Right renal cortex interstitium (tissue), 3 donors: Measurements from ENCODE around the gene ELP6. TPM values are rescaled to one million over a fixed set of nuclear protein-coding genes. Genes with fewer than 3 reads are reported as not detected.

ENCODE experiments used
- DNase-seq, 3 donors: peaks; one replicate each; pipeline ENCODE4 v3.0.0-alpha.2; 2013; ENCODE audit warnings: low read depth in 3 of 3, low spot score in 2 of 3
- polyA plus RNA-seq, 3 donors: library from polyadenylated mRNA; unstranded; fragments of 120-200 nt; gene quantifications; one replicate each; pipeline ENCODE4 v1.2.1, GENCODE V29; 2013; ENCODE audit not compliant: insufficient read length in 3 of 3

ELP6 gene, protein sequence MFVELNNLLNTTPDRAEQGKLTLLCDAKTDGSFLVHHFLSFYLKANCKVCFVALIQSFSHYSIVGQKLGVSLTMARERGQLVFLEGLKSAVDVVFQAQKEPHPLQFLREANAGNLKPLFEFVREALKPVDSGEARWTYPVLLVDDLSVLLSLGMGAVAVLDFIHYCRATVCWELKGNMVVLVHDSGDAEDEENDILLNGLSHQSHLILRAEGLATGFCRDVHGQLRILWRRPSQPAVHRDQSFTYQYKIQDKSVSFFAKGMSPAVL
- polyA plus RNA-seq = 10 to 100 TPM; 42.6 to 45.3 (median 44.6) TPM

DNA sequence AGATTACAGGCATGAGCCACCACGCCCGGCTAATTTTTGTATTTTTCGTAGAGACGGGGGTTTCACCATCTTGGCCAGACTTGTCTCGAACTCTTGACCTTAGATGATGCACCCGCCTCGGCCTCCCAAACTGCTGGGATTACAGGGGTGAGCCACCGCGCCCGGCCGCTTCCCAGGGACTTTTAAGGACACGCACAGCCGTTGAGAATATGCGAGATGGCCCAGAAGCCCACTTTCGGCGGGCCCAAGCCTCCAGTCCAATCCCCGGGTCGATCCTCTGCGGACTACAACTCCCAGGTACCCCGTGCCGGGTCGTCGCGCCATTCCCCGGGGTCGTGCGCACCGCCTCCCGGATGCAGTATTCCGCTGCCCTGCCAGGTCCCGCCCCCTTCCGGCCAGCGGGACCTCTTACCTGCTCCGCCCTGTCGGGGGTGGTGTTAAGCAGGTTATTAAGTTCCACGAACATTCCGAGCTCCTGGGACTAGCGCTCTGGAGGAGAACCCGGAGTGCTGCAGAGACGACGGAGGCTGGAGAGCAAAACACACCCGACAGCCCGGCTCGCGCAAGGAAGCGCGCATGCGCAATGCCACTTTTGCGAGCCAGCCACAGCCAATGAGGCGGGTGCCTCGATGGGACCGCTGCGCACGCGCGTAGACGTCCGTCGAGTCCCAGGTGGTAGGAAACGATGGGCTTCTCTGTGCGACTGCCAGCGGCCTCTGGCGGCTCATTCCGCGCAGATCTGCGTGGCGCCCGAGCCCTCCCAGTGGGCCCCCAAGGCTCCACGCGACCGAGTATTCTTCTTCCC, at the start of gene ELP6:
Gene ELP6 (minus strand): TSS at position 588 of the 805 bp plus-strand sequence. CDS start 122 bp downstream, at position 466.
- DNase-seq = peak; percentile 93 to 97 (median 96)

DNA sequence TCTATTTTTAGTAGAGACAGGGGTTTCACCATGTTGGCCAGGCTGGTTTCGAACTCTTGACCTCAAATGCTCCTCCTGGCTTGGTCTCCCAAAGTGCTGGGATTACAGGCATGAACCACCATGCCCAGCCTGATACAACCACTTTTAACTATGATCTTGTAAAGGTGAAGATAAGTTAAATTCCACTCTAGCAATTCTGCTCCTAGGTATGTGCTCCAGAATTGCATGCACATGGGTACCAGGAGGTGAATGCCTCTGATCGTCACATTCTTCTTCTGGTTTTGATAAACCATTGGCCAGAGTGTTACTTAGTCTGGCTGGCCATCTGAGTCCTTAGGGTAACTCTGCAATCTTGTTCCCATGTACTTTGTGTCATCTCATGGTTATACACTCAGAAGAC, 42.8 kb upstream of the ELP6 start:
- no peak for DNase-seq

DNA sequence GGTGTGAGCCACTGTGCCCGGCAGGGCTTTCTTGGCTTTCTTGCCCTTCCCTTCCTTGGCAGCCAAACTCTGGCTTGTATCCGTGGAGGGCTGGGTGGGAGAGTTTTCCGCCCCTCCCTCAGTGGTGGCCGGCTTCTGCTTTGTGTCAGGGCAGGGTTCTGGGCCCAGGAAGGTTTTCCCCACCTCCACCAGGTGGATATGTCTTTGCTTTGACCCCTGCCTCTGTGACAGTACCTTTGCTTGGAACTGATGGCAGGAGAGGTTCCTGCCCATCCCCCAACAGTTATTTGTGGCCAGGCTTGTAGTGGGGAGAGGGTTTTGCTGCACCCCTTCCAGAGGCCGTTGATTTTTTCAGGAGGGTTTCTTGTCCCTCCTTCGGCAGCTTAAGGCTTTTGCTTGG, 40.8 kb upstream of the ELP6 start:
- DNase-seq = no peak

DNA sequence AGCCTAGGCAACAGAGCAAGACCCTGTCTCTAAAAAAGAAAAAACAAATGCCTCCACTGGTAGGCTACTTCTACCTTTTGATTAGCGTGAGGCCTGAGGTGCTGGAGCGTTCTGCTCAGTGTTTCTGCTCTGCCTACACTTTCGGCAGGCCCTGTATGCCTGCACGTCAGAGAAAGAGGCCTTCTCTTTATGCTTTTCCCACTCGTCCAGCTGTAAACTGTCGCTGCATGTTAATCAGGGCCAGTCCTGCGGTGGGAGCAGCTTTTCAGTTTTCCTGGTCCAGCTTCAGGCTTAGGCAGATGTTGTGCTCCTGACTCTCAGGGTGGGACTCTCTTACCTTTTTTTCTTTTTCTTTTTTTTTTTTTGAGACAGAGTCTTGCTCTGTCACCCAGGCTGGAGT, 39.9 kb upstream of the ELP6 start:
- DNase-seq = no peak

DNA sequence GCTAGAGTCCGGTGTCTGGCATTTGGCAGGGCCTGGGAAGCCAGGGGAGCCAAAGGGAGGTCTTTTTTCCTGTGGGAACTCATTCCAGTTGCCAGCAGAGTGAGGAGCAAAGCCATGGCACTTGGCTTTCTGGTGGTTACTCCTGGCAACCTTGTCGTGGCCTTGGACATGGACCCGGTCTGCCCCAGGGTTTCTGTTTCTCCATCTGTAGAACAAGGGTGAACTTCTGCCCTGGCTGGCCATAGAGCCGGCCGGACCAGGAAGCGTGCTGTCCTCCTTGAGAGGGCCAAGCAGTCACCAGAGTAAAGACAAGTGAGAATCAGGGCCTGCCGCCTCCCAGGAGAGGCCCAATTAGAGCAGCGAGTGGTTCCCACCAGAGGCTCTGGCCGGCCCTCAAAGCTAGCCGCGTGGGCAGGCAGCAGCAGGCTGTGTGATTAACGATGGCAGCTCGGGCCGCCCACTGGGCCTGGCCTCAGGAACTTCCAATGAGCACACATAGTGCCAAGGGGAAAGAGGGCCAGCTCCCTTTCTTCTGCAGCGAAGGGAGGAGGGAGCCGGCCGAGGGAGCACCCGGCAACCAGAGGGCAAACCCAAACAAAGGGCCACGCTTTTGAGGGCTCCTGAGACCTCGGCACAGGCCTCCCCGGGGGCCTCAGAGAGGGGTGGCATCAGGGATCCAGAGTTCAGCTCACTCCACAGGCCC, 29.1 kb upstream of the ELP6 start:
- DNase-seq = peak in 1 of 3 donors; percentile 13

DNA sequence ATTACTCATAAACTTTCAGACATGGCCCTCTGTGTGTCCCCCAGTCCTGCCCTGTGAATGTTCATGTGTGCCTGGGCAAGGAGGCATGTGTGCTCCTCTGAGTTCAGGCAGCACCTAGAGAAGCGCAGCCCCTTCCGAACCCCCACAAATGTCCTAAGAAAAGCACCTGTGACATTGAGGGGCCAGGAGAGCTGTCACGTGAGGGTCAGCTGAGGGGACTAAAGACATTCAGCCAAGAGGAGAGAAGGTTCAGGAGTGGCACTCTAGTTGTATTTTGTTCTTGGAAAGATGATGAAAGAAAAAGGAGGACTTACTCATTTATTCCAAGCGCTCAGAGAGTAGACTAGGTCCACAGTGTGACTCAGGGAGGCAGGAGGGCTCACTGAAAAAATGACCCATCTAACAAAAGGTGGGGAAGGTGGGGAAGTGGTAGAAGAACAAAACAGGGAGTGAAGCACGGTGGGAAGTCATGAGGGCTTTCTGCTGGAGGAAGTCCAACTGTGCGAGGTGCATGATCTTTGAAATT, 28.1 kb upstream of the ELP6 start:
- no peak for DNase-seq

DNA sequence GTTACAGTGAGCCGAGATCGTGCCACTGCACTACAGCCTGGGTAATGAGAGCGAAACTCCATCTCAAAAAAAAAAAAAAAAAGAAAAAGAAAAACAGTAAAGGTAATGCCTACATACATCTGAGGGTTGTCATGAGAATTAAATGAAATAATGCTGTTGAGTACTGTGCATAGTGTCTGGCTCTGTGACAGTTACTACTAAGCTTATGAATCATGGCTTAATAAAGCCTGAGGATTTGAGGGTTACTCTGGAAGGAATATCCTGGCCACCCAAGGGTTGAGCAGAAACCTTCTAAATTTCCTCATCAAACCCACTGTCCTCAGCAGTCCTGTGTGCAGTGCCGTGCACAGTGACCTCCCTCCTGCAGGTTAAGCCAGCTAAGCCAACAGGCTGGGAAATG, 26.8 kb upstream of the ELP6 start:
- DNase-seq = no peak

DNA sequence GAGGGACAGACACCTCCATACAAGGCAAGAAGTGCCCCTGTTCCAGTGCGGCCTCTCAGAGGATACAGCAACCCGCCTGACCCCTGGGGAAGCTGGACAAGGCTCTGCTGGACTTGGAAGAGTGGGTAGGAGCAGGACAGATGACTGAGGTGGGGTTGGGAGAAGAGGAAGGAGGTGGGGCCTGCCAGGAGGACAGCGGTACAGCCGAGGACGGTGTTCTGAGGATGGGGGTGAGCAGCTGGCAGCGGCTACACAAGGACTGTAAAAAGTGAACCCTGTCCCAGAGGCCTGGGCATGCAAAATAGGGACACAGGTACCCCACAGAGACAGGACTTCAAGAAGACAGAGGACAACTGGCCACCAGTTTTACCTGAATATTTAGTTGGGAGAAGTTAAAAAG, 23.5 kb upstream of the ELP6 start:
- no peak for DNase-seq

DNA sequence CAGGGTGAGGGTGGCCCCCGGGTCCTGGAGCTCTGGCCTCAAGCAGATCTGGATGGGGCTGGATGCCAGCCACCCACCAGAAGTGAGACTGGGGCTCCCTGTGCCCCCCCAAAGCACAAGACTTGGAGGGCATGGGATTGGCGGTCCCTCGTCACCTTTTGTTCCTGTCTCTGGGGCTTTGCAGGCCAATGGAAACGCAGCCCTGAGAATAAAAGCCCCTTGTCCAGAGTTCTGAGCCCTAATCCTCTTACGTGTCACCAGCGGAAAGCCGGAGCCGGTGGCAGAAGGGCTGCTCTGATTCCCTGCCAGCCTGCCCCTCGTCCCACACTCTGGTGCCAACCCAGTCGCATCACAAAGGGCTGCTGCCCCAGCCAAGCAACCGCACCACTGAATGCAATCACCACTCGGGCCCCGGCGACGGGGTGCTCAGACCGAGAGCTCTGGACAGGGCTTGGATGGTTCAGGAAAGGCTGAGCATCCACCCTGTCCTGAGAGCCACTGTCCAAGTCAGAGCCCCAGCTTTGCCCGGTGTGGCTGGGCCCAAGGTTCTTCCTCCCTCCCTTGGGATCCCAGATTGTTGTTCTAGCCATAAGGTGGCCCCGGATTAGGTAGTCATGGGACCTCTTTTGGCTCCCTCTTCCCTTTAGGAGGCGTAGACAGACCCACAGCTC, 22.8 kb upstream of the ELP6 start:
- DNase-seq = no peak

DNA sequence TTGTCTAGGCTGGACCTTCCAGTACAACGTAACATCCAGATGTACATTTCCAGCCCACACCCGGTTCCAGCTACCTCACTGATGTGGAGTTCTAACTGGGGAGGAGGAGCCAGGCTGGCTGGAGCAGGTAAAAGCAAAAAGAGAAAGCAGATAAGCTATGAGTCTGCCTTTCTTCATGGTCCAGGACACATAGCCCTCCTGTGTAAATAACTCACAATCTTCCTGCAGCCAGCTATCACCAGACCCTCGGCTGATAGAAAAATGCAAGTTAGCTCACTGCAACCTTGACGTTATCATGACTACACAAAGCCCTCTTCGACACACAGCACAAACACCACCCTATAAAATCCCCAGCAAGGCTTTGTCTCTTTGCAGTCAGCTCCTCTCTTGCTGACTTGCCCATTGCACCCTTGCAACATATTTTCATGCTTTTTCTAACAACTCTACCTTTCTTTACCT, 20.5 kb upstream of the ELP6 start:
- no peak for DNase-seq

DNA sequence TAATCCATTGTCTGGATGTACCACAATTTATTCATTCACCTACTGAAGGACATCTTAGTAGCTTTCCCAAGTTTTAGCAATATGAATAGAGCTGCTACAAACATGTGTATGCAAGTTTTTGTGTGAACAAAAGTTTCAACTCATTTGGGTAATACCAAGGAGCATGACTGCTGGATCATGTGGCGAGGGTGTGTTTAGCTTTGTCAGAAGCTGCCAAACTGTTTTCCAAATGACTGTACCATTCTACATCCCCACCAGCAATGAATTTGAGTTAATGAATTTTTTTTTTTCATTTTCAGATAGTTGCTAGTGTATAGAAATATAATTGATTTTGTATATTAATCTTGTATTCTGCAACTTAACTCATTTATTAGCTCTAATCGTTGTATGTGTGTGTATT, 20.0 kb upstream of the ELP6 start:
- no peak for DNase-seq

DNA sequence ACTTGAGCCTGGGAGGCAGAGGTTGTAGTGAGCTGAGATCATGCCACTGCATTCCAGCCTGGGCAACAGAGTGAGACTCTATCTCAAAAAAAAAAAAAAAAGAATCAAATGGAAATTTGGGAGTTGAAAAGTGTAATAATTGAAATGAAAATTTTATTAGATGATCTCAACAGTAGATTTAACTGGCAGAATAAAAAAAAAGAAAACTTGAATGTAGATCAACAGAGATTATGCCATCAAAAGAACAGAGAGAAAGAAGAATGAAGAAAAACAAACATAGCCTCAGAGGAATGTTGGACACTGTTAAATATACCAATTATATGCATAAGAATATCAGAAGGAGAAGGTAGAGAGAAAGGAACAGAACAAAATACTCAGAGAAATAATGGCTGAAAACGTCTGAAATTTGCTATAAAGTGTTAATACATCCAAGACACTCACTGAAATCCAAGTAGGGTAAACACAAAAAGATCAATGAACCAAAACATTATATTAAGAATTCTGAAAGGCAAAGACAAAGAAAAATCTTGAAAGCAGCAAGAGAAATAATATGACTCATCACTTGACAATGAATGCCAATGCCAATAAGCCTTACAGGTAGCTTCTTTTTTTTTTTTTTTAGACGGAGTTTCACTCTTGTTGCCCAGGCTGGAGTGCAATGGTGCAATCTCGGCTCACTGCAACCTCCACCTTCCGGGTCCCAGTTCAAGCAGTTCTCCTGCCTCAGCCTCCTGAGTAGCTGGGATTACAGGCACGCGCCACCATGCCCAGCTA, 14.6 kb upstream of the ELP6 start:
- no peak for DNase-seq

DNA sequence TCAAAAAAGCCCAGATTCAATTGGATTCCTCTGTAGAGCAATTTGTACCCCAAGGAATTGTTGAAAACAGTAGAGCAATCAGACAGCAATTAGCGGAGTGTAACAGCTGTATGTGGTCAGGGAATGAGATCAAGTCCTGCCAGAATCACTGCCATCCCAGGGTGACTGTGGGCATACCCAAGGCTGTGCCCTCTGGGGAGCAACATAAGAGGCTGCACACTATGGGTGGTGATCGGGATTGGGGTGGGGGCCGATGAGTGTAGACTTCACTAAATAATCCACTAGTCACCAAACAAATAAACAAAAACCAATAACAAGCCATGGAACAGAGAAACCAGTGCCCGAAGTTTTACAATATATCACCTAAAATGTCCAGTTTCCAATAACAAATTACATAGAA, 12.1 kb upstream of the ELP6 start:
- DNase-seq = no peak

DNA sequence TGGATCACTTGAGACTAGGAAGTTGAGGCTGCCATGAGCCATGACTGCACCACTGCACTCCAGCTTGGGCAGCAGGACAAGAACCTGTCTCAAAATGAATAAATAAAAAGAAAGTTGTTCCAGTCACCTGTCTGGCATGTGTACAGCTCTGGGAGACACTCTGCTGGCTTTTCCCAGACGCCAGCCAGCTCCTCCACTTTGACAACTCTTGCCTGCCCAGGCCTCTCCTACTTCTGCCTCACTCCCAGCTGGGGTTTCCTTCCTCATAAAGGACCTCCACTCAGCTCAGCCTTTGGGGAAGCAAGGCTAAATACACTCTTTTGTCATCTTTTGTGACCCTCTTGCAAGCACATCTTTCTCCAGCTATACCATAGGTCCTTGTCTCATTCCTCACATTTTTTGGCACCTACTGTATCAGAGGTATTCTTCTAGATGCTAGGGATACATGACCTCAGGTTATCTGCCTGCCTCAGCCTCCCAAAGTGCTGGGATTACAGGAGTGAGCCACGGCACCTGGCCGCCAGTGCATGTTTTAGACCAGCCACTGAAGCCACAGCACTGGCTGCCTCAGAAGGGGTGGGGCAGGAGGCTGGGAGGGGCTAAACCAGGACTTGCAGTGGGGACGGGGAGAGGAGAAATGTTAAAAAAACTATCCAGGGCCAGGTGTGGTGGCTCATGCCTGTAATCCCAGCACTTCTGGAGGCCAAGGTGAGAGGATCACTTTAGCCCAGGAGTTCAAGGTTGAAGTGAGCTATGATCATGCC, 10.0 kb upstream of the ELP6 start:
- no peak for DNase-seq

DNA sequence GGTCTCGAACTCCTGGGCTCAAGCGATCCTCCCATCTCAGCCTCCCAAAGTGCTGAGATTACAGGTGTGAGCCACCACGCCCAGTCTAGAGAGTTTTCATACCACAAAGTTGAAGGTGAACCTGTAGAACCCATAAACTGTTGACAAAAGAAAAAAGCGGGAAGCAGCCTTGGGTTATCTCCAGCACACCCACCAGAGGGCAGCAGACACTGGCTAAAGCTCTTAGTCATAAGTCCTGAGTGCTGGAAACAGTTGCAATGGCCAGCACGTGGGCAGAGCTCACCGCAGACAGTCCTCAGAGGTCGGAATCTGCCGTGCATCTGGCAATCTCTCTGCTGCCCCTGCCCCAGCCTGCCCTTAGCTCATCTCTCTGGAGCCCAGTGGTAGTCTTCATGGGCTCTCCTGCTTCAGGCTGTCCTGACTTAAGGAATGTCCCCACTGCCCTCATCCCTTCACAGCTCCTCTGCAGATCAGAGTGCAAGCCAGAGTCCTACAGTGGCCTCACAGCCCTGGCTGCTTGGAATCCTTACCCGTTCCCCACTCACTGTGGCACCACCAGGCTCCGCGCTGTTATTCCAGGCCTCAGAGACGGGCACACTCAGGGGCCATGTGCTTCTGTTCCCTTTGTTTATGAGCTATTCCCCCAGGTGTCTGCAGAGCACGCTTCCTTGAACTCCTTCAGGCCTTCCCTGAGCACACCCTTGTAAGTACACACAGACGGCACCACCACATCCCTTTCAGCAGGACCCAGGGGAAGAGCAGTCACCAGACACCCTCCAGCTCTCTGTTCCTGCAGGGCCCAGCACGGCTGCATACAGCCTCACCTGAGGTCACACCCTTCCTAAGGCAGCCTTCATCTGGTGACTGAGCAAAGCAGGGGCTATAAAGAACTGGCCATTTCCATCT, 8.8 kb upstream of the ELP6 start:
- DNase-seq = peak; percentile 68 to 73 (median 71)

DNA sequence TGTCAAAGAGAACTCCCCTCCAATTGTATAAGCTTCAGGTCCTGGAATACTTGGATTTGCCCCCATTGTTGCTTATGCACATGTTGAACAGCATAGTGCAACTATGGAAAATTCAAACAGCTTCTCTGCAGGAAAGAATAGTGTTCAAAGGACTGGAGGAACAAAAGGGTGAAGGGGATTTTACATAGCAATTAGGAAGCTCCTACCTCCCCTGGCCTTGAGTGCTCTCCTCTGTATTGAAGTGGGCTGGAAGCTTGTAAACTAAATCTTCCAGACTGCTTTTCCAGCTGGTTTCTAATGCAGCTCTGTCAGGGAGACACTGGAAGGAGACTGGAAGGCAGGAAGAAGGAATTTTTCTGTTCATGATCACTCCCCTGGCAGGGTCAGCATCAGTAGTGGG, 7.2 kb upstream of the ELP6 start:
- no peak for DNase-seq

DNA sequence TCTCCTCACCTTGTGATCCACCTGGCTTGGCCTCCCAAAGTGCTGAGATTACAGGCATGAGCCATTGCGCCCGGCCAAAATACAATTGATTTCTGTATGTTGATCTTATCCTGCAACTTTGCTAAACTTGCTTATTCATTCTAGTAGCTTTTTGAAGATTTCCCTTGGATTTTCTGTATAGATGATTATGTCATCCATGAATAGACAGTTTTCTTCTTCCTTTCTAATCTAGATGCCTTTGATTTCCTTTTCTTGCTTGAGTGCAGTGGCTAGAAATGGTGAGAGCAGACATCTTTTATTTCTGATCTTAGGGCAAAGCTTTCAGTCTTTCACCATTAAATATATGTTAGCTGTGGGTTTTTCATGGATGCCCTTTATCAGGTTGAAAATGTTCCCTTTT, 4.4 kb upstream of the ELP6 start:
- DNase-seq = no peak

DNA sequence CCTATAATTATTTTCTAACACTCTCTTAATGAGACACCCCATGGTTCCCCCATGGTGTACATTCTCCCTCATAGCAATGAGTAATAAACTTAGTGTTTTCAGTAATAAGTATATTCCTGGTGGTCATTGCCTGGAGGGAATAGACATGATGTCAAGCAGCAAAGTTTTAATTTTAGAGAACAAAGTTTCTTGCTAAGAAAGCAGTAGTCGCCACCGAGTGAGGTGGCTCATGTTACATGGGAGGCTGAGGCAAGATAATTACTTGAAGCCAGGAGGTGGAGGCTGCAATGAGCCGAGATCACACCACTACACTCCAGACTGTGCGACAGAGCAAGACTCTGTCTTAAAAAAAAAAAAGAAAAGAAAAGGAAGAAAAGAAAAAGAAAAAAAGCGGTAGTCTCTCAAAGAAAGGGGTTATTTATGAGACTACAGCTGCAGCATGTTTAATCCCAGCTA, 2.4 kb upstream of the ELP6 start:
- DNase-seq = peak in 2 of 3 donors; percentile 6 to 15
